GM12864 (cell line): Measurements from ENCODE around the gene ULK1.

Source experiments
- DNase-seq: peaks from one replicate; pipeline ENCODE4 v3.0.0-alpha.2; 2011; ENCODE audit warnings: low read depth
- H3K4me3 ChIP-seq: 2 replicates; pipeline ENCODE4 v1.5.1; 2011; ENCODE audit warnings: mild to moderate bottlenecking, low read depth, low read length, control low read depth
- CTCF ChIP-seq: IDR thresholded peaks from 2 replicates; pipeline ENCODE4 v1.5.1; 2011; ENCODE audit warnings: low read depth, mild to moderate bottlenecking, moderate library complexity, low read length, control low read depth, inconsistent platforms; ENCODE audit errors: missing control alignments

Gene ULK1

GRCh38 chr12:131907379-131908091 is 13.1 kb downstream of the ULK1 start:
- TF ChIP-seq CTCF: no peak
- DNase-seq: no peak
- H3K4me3 ChIP-seq: no peak overlapping the region

- DNase-seq: no peak
- no peak for TF ChIP-seq CTCF
- no peak overlapping the region for H3K4me3 ChIP-seq
These were observed 14.0 kb downstream of the ULK1 start for GRCh38 chr12:131908092-131909080.

- no peak for TF ChIP-seq CTCF
- no peak for DNase-seq
- no peak overlapping the region for H3K4me3 ChIP-seq
These were observed 14.8 kb downstream of the ULK1 start for GRCh38 chr12:131909081-131909751.

- DNase-seq: no peak
- H3K4me3 ChIP-seq: no peak overlapping the region
- TF ChIP-seq CTCF: no peak
These were observed 15.4 kb downstream of the ULK1 start for GRCh38 chr12:131909752-131910219.

GRCh38 chr12:131910302-131911027 is 16.0 kb downstream of the ULK1 start:
- no peak for DNase-seq
- no peak for TF ChIP-seq CTCF
- no peak overlapping the region for H3K4me3 ChIP-seq

GRCh38 chr12:131911028-131911650 is 16.7 kb downstream of the ULK1 start:
- H3K4me3 ChIP-seq: no peak overlapping the region
- no peak for TF ChIP-seq CTCF
- no peak for DNase-seq
